ENCODE results near the gene SERINC1.

Gene SERINC1

DNA sequence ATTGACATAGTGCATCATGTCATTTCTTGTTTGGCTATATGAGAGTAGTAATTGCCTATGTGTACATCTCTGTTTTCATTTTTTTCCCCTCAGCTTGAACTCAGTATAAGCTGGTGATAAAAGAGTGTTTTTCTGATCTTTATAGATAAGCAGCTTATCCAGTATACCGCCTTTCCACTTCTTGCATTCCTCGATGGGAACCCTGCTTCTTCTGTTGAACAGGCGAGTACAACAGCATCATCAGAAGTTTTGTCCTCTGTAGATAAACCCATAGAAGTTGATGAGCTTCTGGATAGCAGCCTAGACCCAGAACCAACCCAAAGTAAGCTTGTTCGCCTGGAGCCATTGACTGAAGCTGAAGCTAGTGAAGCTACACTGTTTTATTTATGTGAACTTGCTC is 39.8 kb downstream of the SERINC1 start:
- no peak for DNase-seq

DNA sequence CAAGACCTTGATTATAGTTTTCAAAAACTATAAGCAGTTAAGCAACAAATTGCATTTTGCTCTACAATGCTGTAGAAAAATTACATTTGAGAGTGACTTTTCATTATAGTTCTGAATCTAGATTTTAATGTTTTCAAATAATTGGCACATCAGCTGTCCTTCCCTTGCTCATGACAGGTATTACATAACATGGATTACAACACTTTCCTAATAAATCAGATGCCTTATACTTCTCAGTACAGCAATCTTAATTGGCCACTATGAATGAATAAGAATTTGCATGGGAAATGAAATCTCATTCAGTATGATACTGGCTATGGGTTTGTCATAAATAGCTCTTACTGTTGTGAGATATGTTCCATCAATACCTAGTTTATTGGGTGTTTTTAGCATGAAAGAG is 42.3 kb downstream of the SERINC1 start:
- no peak for DNase-seq

DNA sequence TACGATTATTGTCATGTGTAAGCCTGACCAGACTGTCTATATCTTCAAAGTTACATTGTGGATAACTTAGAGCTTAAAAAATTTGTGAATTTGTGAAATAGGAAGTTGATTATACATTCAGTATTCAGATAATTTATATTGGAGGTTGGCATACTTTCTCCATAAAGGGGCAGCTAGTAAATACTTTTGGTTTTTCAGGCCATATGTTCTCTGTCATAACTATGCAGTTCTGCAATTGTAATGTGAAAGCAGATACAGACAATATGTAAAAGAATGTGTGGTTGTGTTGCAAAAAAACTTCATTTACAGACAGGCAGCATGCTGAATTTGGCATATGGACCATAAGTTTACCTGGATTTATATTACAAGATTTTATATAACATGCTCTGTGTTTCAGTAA is 42.8 kb downstream of the SERINC1 start:
- DNase-seq = no peak

DNA sequence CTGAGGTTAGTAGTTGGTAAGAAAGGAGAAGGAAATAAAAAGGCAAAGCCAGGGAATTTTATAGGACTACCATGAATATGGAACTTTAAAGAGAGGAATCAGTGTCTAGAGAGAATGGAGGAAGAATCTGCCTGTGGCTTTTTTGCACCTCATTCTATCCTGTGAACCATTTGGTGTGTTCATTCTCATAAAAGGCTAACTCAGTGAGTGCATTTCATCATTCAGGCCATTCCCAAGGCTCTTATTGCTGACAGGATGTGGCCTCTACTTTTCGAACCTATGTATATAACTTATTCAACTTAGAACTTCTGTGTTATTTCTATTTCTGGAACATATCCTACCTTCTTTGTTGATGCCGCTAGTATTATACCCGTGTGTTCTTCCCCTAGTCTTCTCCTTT is 45.0 kb downstream of the SERINC1 start:
- no peak for DNase-seq

DNA sequence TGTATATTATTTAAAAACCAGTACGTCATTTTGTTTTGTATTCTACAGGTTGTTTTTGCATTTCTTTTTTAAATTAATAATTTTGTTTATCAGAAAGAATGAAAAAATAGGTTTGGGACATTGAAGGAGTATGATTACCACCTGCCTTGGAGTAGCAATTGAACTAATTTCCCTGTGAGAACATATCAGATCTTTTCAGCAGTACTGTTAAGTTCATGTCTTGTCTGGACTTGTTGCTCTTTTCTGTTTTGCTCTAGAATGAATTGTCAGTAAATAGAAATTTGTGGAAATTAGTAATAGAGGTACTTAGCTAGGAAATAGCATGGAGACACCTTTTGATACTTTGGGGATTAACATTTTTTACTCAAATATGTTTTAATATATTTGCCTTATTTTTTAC is 47.9 kb downstream of the SERINC1 start:
- no peak for DNase-seq

DNA sequence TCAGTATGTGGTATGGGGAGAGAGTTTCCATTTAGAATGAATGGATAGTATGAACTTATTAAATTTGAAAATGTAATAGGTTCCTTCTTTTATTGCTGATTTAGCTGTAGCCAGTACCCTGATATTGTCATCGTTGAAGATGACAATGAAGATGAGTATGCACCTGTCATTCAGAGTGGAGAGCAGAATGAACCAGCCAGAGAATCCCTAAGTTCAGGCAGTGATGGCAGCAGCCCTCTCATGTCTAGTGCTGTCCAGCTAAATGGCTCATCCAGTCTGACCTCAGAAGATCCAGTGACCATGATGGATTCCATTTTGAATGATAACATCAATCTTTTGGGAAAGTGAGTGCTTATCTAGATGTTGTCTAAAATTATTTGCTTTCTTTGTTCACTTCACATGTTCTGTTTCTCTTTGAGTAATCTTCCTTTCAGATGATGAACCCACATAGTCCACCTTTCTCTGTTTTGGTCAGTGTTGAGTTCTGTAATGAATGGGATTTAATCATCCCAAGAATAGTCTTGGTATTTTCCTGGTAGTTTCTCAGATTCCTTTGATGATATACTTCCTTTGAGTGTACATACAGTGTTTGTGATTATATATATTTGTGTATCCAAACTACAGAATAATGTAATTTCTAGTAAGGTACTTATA is 48.9 kb downstream of the SERINC1 start:
- DNase-seq = no peak

DNA sequence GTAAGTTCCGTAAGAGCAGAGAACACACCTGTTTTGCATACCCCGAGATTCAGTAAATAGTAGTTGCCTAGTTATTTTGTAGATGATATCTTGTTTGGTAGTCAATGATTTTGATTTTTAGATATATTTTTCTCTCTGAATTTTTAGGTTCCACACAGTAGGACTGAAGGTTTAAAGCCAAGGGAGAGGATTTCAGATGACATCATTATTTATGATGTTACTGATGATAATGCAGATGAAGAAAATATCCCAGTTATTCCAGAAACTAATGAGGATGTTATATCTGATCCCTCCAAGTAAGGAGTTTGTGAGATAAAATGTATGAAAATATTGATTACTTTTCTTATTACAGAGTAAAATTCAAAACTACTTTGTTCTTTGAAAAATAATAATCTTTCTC is 49.6 kb downstream of the SERINC1 start:
- no peak for DNase-seq

DNA sequence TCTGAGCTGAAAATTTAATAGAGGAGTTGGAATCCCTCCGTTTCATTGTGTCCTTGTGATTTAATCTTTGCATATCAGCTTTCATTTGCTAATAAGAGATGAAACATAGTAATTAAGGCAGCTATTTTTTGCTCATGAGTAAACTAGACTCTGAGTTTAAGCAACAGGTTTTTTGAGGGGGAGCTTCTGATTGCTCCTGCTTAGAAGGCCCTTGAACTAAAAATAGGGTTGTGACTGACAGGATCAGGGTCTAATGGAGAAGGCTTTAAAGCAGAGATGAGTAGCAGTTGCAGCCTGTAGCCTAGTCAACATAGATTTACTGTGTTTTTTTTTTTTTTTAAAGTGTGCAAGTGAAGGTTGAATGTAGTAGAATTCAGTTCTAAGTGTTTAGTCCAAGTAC is 54.8 kb downstream of the SERINC1 start:
- DNase-seq = no peak

DNA sequence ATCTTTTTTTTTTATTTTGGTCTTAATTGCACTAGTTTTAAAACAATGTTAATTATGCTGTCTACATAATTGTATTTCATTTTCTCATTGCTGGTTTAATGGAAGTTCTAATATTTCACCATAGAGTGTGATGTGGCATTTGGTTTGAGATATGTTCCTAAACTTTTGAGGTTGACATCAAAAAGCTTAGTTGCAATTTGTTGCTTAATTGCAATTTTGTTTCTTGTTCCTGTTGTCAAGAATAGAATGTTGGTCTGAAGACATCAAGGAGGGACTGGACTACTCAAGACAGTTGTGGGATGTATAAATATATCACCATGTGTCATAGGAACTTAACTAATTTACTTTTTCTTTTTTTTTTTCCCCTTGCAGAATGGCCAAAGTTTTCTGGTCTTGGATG is 59.6 kb downstream of the SERINC1 start:
- DNase-seq = no peak

DNA sequence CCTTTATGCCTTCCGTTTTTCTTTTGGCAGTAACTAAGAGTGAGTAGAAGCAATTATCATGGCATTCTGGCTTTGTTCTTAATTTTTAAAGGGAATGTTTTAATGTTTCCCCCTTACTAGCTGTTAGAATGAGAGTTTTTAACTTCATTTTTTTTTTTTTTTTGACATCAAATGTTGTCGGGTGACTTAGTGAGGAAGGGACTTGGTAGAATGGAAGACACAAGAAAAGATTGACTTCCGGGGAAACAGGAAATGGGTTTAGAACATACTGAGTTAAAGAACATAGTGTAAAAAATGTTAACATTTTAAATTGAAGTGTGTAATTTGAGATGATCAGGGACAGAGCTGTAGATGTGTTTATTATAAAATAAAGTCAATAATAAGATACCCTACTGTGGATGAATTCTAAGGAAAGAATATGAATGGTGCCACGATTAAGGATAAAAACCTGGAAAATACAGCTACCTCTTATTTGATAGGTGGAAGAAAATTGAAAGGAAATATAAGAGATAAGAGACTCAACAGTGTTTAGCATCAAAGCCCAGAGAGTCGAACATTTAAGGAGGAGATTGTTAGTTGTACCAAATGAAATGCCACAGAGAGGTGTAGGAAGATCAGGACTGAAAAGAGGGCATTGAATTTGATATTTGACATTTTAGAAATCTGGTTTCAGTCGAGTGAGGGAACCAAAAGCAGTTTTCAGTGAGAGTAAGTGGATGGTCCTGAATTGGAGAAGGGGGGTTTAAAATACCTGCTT is 62.7 kb downstream of the SERINC1 start:
- no peak for DNase-seq

DNA sequence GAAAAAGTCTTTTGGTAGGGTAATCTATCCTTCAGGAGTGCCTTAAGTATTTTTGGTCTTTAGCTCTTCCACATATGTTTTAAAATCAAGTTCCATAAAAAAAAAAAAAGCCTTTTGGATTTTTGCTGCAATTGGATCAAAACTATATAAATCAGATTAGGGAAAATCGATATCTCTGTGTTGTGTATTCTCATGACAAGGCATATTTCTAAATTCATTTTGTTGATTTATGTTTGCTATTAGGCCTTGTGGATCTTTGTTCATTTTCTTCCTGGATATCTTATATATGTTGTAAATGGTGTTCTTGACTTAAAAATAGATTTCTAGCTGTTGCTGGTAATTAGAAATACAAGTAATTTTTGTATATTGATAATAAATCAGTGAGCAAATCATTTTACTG is 63.4 kb downstream of the SERINC1 start:
- DNase-seq = no peak

DNA sequence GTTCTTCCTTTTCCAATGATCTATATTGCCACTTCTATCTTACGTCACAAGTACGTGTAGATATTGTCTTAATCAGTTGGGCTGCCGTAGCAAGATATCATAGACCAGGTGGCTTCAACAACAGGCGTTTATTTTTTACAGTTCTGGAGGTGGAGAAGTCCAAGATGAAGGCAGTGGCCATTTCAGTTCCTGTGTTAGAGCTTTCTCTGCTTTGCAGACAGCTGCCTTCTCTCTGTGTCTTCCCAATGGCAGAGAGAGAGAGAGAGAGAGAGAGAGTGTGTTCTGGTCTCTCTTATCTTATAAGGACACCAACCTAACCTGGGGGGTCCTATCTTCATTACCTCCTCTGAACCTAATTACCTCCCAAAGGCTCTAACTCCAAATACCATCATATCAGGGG is 63.9 kb downstream of the SERINC1 start:
- DNase-seq = no peak

DNA sequence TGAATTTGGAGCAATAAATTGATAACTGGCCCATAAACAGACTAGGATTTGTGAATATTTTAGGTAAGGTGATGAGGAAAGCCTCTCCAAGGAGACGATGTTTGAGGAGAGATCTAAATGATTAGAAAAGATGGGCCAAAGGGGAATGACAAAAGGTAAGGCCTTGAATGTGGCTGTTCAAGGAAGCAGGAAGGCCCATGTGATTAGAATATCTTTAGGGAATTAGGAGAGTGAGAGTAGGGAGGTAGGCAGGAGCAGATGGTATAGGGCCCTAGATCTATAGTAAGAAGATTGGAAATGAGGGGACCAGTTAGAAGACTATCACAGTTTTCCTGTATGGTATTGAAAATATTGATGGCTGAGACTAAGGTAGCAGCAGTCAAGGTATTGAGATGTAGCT is 65.4 kb downstream of the SERINC1 start:
- no peak for DNase-seq

DNA sequence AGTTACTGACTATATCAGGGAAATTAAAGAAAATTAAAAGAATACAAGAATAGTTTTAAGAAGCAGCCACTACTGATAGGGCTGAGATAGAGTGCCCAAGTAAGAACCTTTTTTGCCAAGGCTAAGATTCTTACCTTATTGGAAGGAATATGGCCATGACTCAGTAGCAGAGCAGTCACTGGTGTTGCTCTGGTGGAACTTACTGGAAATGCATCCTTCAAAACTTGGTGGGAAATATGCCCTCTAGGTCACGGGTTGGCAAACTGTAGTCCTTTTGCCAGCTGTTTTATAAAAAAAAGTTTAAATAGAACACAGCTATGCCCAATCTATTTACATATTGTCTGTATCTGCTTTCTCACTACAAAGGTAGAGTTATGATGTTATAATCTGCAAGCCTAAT is 66.2 kb downstream of the SERINC1 start:
- no peak for DNase-seq

DNA sequence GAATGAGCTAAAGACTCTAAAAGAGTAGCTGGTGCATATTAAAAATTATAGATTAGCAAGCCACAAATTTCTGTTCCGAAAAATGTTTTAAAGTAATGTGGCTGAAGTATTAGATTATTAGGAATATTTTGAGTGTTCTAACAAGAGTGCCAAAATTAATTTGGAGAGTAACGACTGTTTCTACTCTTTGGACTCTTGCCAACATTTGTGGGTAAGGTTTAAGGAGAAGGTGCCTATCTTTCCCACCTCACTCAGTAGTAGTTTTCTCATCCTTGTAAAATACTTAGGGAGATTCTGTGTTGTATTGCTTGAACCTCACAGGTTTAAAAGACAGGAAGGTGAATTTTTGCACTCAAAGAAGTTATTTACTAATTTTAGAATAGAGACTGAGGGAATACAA is 67.2 kb downstream of the SERINC1 start:
- DNase-seq = no peak

DNA sequence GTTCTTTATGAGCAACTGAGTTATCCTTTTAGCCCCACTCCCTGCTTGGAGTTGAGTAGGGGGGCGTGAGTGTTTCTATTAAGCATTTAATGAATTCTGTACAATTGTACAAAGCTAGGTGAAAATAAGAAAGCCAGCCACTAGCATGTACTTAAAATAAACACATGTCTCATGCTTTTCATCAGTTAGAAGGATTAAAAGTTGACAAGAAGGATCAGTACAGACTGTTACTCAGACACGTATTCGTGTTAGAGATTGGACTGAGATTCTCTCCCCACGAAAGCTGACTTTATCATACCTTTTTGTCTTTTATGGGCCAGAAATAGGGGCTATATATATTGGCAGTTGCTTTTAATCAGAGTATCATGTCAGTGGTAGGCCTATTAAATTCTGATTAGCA is 70.5 kb downstream of the SERINC1 start:
- DNase-seq = no peak

DNA sequence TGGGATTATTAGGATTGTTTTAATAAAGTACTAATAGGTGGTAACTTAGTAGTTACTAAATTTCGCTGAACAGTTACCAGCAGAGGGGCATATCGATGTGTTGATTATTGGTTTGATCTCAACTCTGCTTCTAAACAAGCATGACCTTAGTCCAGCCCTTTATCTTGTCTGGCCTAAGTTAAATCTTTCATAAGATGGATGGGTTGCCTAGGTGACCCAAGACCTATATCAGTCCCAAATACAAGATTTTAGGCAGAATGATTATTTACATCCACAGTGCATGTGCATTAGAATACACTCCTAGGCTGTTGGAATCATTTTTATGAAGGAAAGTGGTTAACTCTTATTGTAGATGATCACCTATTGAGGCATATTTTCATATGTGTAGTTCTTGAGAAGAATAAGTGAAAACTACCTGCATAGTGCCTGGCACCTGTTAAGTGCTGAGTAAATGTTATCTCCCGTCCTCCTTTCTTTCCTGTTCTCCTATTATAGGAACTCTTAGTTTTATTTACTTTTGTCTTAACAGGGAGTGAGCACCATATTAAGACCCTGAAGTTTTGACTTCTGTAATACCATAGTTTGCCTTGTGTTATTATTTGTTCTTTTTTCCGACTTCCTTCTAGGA is 71.0 kb downstream of the SERINC1 start:
- DNase-seq = no peak

DNA sequence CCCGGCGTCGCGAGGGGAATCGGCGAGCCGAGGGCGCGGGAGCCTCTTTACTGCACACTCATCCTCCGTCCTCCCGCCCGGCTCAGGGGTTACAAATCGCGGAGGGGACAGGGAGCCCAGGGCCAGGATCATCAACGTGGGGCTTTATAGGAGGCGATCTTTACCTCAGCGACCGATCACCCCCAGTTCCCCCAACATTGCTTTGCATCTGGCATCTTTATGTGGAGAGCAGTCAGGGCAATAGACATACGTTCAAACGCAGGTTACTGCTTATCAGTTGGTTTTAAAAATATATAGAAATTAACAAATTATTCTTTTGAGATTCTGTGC is 71.5 kb downstream of the SERINC1 start:
- no peak for DNase-seq

DNA sequence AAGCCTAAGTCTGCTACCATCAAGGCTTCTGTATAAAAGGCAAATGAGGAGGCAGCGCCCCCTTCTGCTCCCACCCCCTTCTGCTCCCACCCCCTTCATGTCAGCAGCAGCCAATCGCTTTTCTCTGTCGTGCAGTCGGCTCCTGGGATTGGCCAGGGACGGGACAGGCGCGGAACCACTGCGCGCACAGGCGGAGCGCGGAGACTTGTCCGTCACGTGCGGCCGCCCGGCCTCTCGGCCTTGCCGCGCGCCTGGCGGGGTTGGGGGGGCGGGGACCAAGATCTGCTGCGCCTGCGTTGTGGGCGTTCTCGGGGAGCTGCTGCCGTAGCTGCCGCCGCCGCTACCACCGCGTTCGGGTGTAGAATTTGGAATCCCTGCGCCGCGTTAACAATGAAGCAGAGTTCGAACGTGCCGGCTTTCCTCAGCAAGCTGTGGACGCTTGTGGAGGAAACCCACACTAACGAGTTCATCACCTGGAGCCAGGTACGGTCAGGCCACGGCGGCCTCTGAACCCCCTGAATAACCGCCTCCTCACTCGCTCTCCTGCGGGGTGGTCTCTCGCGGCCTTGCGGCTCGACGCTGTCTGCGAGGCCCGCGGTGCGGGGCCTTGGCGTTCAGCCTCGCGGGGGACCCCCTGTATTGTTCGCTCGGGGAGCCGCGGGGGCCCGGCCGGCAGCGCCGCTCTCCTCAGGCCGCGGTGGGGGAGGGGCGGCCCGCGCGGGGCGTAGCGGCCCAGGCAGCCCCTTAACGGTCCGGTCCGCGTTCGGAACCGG is 72.1 kb downstream of the SERINC1 start, which contains the start of gene HSF2:
Gene HSF2, plus strand, starts transcription at position 305 of the 773 bp plus-strand sequence. Its CDS starts 86 bp downstream, at position 391.
- peak; percentile 96 for DNase-seq

DNA sequence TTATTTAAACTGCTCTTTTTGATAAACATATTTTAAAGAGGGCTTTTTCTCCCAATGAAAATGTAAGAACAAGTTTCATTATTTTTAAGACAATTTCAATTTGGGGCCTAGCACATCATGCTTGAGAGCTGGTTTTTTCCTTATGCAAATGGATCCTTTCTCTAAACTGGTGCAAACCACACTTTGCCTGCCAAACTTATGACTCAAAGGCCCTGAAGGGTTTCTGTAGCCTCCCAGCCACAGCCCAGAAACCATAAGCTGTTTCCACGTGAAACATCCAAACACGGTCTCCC is 72.6 kb downstream of the SERINC1 start:
- no peak for DNase-seq

DNA sequence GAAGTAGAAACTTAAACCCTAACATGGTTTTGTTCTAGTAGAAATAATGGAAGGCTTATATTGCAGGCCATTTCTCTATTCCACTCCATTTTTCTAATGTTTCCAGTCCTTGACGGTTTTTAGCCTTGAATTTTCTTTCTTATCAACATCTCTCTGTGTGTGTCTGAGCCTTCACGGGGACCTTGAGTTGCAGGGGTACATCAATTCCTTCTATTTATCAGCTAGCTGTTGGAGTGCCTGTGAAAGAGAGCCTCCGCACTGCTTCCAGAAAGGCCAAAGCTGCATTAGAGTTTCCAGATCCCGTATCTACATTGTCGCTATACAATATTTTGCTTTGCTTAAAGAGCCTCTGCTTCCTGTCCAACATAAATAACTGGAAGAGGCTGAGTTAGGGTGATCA is 77.6 kb downstream of the SERINC1 start:
- no peak for DNase-seq

DNA sequence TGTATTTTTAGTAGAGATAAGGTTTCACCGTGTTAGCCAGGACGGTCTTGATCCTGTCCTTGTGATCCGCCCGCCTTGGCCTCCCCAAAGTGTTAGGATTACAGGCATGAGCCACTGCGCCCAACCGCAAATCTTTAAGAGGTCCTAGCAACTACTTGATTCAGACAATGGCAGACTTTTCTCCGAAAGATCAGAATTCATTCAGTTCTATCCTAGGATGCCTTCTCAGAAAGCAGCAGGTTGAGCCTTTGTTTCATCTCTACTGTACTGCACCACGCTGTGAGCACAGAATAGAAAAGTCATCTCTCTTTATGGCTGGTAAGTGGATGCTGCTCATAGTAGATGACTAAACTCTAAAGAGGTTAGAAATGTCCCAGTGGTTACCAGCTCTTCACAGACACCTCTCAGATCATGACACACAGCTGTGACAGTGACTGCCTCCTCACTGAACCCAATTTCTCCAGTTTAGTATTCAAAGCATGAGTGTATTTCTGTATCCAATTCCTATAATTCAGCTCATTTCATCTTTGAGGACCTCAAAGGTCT is 78.2 kb downstream of the SERINC1 start:
- DNase-seq = no peak

All from right forelimb (tissue), 1 donor.